Right renal cortex interstitium (tissue), 3 donors: ENCODE results near the gene TSHZ2. TPM values are rescaled to one million over a fixed set of nuclear protein-coding genes. Genes with fewer than 3 reads are reported as not detected.

Experiments
- DNase-seq, 3 donors: peaks; one replicate each; pipeline ENCODE4 v3.0.0-alpha.2; 2013; ENCODE audit warnings: low read depth in 3 of 3, low spot score in 2 of 3
- polyA plus RNA-seq, 3 donors: library from polyadenylated mRNA; unstranded; fragments of 120-200 nt; gene quantifications; one replicate each; pipeline ENCODE4 v1.2.1, GENCODE V29; 2013; ENCODE audit not compliant: insufficient read length in 3 of 3

The TSHZ2 gene
- polyA plus RNA-seq, 3 donors: 10.5 to 15.0 (median 14.4) TPM

- DNase-seq: no peak
These were observed 292.4 kb downstream of the TSHZ2 start for GRCh38 chr20:53264604-53265003.

GRCh38 chr20:53265304-53265875, 293.2 kb downstream of the TSHZ2 start:
- DNase-seq: no peak

- no peak for DNase-seq
These were observed 297.2 kb downstream of the TSHZ2 start for GRCh38 chr20:53269380-53269779.

- DNase-seq: no peak
These were observed 298.7 kb downstream of the TSHZ2 start for GRCh38 chr20:53270792-53271375.

GRCh38 chr20:53274365-53274764, 302.2 kb downstream of the TSHZ2 start:
- no peak for DNase-seq

GRCh38 chr20:53274807-53275206, 302.6 kb downstream of the TSHZ2 start:
- DNase-seq: no peak

- DNase-seq: no peak
These were observed 304.0 kb downstream of the TSHZ2 start for GRCh38 chr20:53276143-53276542.

GRCh38 chr20:53278555-53278954, 306.4 kb downstream of the TSHZ2 start:
- DNase-seq: no peak

- no peak for DNase-seq
These were observed 307.6 kb downstream of the TSHZ2 start for GRCh38 chr20:53279735-53280134.

- DNase-seq: no peak
These were observed 309.5 kb downstream of the TSHZ2 start for GRCh38 chr20:53281557-53282117.

- no peak for DNase-seq
These were observed 310.2 kb downstream of the TSHZ2 start for GRCh38 chr20:53282217-53282955.

- DNase-seq: no peak
These were observed 310.9 kb downstream of the TSHZ2 start for GRCh38 chr20:53283011-53283410.

GRCh38 chr20:53283597-53283996, 311.4 kb downstream of the TSHZ2 start:
- no peak for DNase-seq

GRCh38 chr20:53284256-53284655, 312.1 kb downstream of the TSHZ2 start:
- DNase-seq: no peak

GRCh38 chr20:53284696-53285095, 312.5 kb downstream of the TSHZ2 start:
- DNase-seq: no peak

GRCh38 chr20:53287357-53288042, 315.3 kb downstream of the TSHZ2 start:
- no peak for DNase-seq

- no peak for DNase-seq
These were observed 319.4 kb downstream of the TSHZ2 start for GRCh38 chr20:53291548-53291947.

GRCh38 chr20:53292347-53292746, 320.2 kb downstream of the TSHZ2 start:
- DNase-seq: no peak

GRCh38 chr20:53294804-53295203, 322.6 kb downstream of the TSHZ2 start:
- DNase-seq: no peak

- no peak for DNase-seq
These were observed 323.9 kb downstream of the TSHZ2 start for GRCh38 chr20:53296025-53296424.

- DNase-seq: no peak
These were observed 324.4 kb downstream of the TSHZ2 start for GRCh38 chr20:53296451-53297153.
